Coronary artery (tissue), 2 donors: Measurements from ENCODE around the gene TRIM23.
A peak's percentile ranks its signal among the peaks of the same experiment; 100 is the strongest.
"Not testable (repeated sequence)": the region's sequence is repeated elsewhere in the genome, so short reads cannot be mapped to it uniquely, and the experiment has no call there.

ENCODE experiments used
- DNase-seq: peaks from one replicate; pipeline ENCODE4 v3.0.0-alpha.2; 2017; ENCODE audit warnings: low spot score
- H3K27ac ChIP-seq, 2 donors: fragments of 200-600 bp; sonication (generic); one replicate each; pipeline ENCODE4 v1.5.1; 2016 to 2019
- H3K4me3 ChIP-seq: fragments of 200-600 bp; sonication (generic); 2 replicates; pipeline ENCODE4 v1.5.1; 2016; ENCODE audit warnings: mild to moderate bottlenecking, moderate library complexity
- CTCF ChIP-seq: fragments of 200-600 bp; sonication (generic); IDR thresholded peaks from one replicate; pipeline ENCODE4 v1.5.1; 2019; ENCODE audit warnings: antibody characterized with exemption

TRIM23 gene

GRCh38 chr5:65623482-65623881, 651 bp downstream of the TRIM23 start:
- Histone ChIP-seq H3K4me3 (peak overlapping the region; percentile 81), H3K27ac (peak overlapping the region in 1 of 2 donors; percentile 93)
- DNase-seq: no peak
- no peak for TF ChIP-seq CTCF

GRCh38 chr5:65621961-65622360, 2.2 kb downstream of the TRIM23 start:
- H3K27ac ChIP-seq, DNase-seq: not testable (repeated sequence)
- peak overlapping the region; percentile 81 for H3K4me3 ChIP-seq

GRCh38 chr5:65620021-65620420, 4.1 kb downstream of the TRIM23 start:
- no peak for TF ChIP-seq CTCF
- DNase-seq: no peak
- no peak overlapping the region for H3K27ac ChIP-seq
- no peak overlapping the region for H3K4me3 ChIP-seq

- DNase-seq: no peak
- Histone ChIP-seq H3K27ac (no peak overlapping the region), H3K4me3 (no peak overlapping the region)
- TF ChIP-seq CTCF: no peak
Measured at GRCh38 chr5:65612298-65612907, 11.7 kb downstream of the TRIM23 start.

- DNase-seq: no peak
- TF ChIP-seq CTCF: no peak
- no peak overlapping the region for H3K4me3 ChIP-seq
- no peak overlapping the region for H3K27ac ChIP-seq
Measured at GRCh38 chr5:65611524-65611923, 12.6 kb downstream of the TRIM23 start.

GRCh38 chr5:65601761-65602160, 22.4 kb downstream of the TRIM23 start:
- not testable (repeated sequence) for H3K27ac ChIP-seq, DNase-seq, H3K4me3 ChIP-seq

GRCh38 chr5:65588694-65589093, 35.4 kb downstream of the TRIM23 start:
- TF ChIP-seq CTCF: no peak
- H3K4me3 ChIP-seq: no peak overlapping the region
- DNase-seq: no peak
- no peak overlapping the region for H3K27ac ChIP-seq

GRCh38 chr5:65577141-65577540, 47.0 kb downstream of the TRIM23 start:
- Histone ChIP-seq H3K27ac (no peak overlapping the region), H3K4me3 (no peak overlapping the region)
- DNase-seq: no peak
- no peak for TF ChIP-seq CTCF
